Skeletal muscle tissue (tissue), 4 donors: Measurements from ENCODE around the gene FAM114A2. TPM values are rescaled to one million over a fixed set of nuclear protein-coding genes. Genes with fewer than 3 reads are reported as not detected.
"Not testable (repeated sequence)": the region's sequence is repeated elsewhere in the genome, so short reads cannot be mapped to it uniquely, and the experiment has no call there.

Experiments
- H3K27ac ChIP-seq: one replicate; pipeline ENCODE4 v1.7.0; 2013; ENCODE audit warnings: mild to moderate bottlenecking, low read depth, low read length, inconsistent platforms
- H3K27me3 ChIP-seq, 3 donors: one replicate each; pipeline ENCODE4 v1.7.0; 2013; ENCODE audit warnings: low read length in 3 of 3; ENCODE audit not compliant: control insufficient read depth in 3 of 3, insufficient read depth in 3 of 3
- H3K36me3 ChIP-seq, 3 donors: one replicate each; pipeline ENCODE4 v1.7.0; 2013; ENCODE audit warnings: low read length in 3 of 3; ENCODE audit not compliant: control insufficient read depth in 3 of 3, insufficient read depth in 3 of 3
- H3K4me1 ChIP-seq, 3 donors: one replicate each; pipeline ENCODE4 v1.7.0; 2013; ENCODE audit warnings: low read length in 3 of 3, mild to moderate bottlenecking in 3 of 3; ENCODE audit not compliant: control insufficient read depth in 3 of 3, insufficient read depth in 3 of 3
- H3K4me3 ChIP-seq, 3 donors: one replicate each; pipeline ENCODE4 v1.7.0; 2013; ENCODE audit warnings: low read length in 3 of 3
- H3K9ac ChIP-seq, 3 donors: one replicate each; pipeline ENCODE4 v1.7.0; 2013; ENCODE audit warnings: low read length in 3 of 3, mild to moderate bottlenecking in 3 of 3, moderate library complexity in 2 of 3, low read depth in 1 of 3
- H3K9me3 ChIP-seq, 3 donors: one replicate each; pipeline ENCODE4 v1.7.0; 2013; ENCODE audit warnings: low read length in 3 of 3; ENCODE audit not compliant: control insufficient read depth in 3 of 3
- total RNA-seq: library from RNA; depleted of rRNA; stranded (reverse); fragments of >200 nt; gene quantifications from one replicate; pipeline ENCODE4 v1.2.3, GENCODE V29; 2014
- donor health status: Osteomylitis.

Gene FAM114A2
- total RNA-seq, 1 donor from 2014 or later, result 22.4 TPM

DNA sequence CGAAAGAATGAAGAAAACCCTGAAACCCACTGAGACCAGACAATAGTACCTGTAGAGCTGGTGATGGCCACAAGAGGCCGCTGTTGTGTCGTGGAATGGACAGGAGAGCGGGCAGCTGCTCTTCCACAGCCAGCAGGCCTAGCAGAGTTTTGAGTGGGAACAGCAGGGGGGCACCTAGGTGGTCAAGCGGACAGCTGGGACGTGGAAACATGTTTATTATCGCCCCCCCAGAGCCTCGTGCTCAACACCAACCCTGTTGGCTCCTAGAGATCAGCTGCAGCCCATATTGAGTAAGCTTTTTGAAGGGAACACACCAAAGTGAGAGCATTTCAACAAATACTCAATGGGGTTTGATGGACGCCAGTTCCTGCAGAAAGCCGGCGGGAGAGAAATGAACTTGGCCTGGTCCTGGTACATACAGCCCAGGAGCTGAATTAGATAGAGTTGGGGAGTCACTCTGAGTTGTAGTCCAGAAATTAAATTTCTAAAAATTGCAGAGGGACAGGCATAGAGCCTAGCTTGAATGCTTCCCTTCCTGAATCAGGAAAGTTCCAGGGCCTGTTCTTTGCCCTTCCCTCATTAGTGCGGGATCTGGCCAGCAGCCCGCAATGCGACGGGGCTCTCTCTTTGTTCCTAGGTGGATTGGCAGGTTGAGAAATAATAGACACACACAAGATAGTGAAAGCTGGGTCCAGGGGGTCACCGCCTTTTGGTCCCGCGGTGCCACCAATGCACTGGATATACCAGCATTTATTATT, 33.9 kb upstream of the FAM114A2 start:
- peaks cover 3 to 12% (median 8%) of the 10 kb centered on the region in 3 donors for H3K4me1 ChIP-seq
- peak overlapping the region; percentile 24 to 69 (median 34) for H3K9ac ChIP-seq
- H3K27ac ChIP-seq, result no peak overlapping the region
- no peaks in the 10 kb centered on the region for H3K36me3 ChIP-seq
- no peaks in the 10 kb centered on the region for H3K27me3 ChIP-seq
- no peaks in the 10 kb centered on the region for H3K9me3 ChIP-seq
- H3K4me3 ChIP-seq, result peak overlapping the region in 1 of 3 donors; percentile 54

GRCh38 chr5:154071799-154072413, 33.2 kb upstream of the FAM114A2 start:
- Histone ChIP-seq H3K27me3 (no peaks in the 10 kb centered on the region), H3K27ac (no peak overlapping the region), H3K4me3 (peak overlapping the region in 1 of 3 donors; percentile 54), H3K9me3 (no peaks in the 10 kb centered on the region), H3K36me3 (no peaks in the 10 kb centered on the region), H3K9ac (peak overlapping the region; percentile 24 to 69 (median 34)), H3K4me1 (peaks cover 0 to 8% (median 5%) of the 10 kb centered on the region in 3 donors)

DNA sequence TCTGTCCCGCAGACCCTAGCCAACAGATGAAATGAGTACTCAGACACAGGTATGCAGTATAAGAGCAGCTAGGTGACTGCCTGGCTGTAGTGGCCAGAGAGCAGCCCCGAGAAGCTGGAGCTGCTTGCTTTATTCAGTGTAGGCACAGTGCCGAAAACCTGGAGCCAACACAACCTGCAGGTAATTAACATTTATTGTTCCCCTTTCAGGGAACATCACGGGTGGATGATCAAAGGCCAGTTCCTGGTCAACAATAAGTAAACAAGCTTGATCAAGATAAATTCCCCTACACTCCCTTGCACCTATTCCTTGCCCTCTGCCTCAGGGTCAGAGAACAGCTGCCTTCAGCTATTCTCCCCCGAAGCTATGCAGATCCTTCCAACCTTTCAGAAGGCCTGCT, 31.1 kb upstream of the FAM114A2 start:
- not testable (repeated sequence) for H3K27me3 ChIP-seq, H3K27ac ChIP-seq, H3K36me3 ChIP-seq, H3K9me3 ChIP-seq, H3K4me1 ChIP-seq, H3K9ac ChIP-seq, H3K4me3 ChIP-seq

GRCh38 chr5:154065971-154066370, 27.3 kb upstream of the FAM114A2 start:
- H3K9ac ChIP-seq, result no peak overlapping the region
- H3K9me3 ChIP-seq, result no peaks in the 10 kb centered on the region
- no peak overlapping the region for H3K27ac ChIP-seq
- H3K36me3 ChIP-seq, result no peaks in the 10 kb centered on the region
- H3K4me3 ChIP-seq, result no peak overlapping the region
- H3K4me1 ChIP-seq, result no peaks in the 10 kb centered on the region
- H3K27me3 ChIP-seq, result no peaks in the 10 kb centered on the region

- no peak overlapping the region for H3K4me3 ChIP-seq
- H3K4me1 ChIP-seq, result peaks cover 0 to 15% (median 4%) of the 10 kb centered on the region in 3 donors
- H3K27ac ChIP-seq, result no peak overlapping the region
- no peak overlapping the region for H3K9ac ChIP-seq
- no peaks in the 10 kb centered on the region for H3K36me3 ChIP-seq
- no peaks in the 10 kb centered on the region for H3K9me3 ChIP-seq
- no peaks in the 10 kb centered on the region for H3K27me3 ChIP-seq
Observed at GRCh38 chr5:154063372-154063771, 24.7 kb upstream of the FAM114A2 start.

- H3K9me3 ChIP-seq, result no peaks in the 10 kb centered on the region
- H3K27ac ChIP-seq, result no peak overlapping the region
- H3K4me1 ChIP-seq, result peaks cover 0 to 16% (median 7%) of the 10 kb centered on the region in 3 donors
- no peak overlapping the region for H3K4me3 ChIP-seq
- H3K27me3 ChIP-seq, result no peaks in the 10 kb centered on the region
- H3K9ac ChIP-seq, result no peak overlapping the region
- H3K36me3 ChIP-seq, result no peaks in the 10 kb centered on the region
Observed at GRCh38 chr5:154060606-154061005, 21.9 kb upstream of the FAM114A2 start.

GRCh38 chr5:154059583-154059982, 20.9 kb upstream of the FAM114A2 start:
- H3K27me3 ChIP-seq, result no peaks in the 10 kb centered on the region
- H3K9ac ChIP-seq, result no peak overlapping the region
- no peak overlapping the region for H3K4me3 ChIP-seq
- H3K27ac ChIP-seq, result no peak overlapping the region
- H3K36me3 ChIP-seq, result no peaks in the 10 kb centered on the region
- H3K4me1 ChIP-seq, result peaks cover 0 to 16% (median 7%) of the 10 kb centered on the region in 3 donors
- H3K9me3 ChIP-seq, result no peaks in the 10 kb centered on the region

GRCh38 chr5:154059039-154059430, 20.3 kb upstream of the FAM114A2 start:
- Histone ChIP-seq H3K27ac (no peak overlapping the region), H3K36me3 (peaks cover 0 to 2% (median 0%) of the 10 kb centered on the region in 3 donors), H3K9ac (no peak overlapping the region), H3K27me3 (no peaks in the 10 kb centered on the region), H3K4me1 (peaks cover 0 to 16% (median 7%) of the 10 kb centered on the region in 3 donors), H3K9me3 (no peaks in the 10 kb centered on the region), H3K4me3 (no peak overlapping the region)

DNA sequence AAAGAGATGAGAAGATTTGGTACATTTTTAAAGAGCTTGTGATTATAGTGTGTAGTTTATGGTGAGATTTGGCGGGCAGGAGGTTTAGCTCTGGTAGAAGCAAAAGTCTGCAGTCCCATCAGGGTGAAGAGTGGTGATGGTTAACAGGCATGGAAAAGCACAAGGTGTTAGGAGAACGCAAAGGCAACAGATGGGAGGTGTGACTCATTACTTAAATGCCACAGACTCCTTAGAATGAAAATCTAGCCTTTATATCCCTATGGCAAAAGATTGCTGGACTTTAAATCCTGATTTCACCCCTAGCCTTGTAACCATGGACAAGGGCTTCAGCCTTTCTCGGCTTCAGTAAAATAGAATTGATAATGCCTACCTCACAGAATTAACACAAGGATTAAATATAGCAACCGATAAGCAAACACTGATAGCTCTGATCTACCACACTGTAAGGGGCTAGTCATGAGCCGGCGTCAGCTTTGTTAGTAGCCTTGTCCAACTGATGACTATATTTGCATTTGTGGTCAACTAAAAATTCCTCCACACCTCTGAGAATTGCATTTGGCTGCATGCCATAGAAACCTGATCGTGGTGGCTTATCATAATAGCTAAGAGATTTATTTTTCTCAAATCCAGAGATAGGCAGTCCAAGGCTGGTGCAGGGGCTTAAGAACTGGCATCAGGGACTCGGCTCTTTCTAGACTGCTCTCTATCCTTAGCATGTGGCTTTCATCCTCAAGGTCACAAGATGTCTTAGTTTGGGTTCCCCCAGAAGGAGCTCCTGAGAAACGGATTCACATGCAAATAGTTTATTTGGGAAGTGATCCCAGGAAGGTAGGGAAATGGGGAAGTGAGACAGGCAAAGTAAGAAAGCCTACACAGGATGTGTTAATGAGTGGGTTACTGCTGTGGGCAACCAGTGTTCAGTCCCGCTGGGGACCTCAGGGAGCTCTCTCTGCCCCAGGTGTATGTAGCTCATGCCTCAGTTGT, 19.6 kb upstream of the FAM114A2 start:
- Histone ChIP-seq H3K27me3 (no peaks in the 10 kb centered on the region), H3K4me1 (peaks cover 0 to 16% (median 7%) of the 10 kb centered on the region in 3 donors), H3K4me3 (no peak overlapping the region), H3K36me3 (peaks cover 0 to 8% (median 4%) of the 10 kb centered on the region in 3 donors), H3K9me3 (no peaks in the 10 kb centered on the region), H3K27ac (no peak overlapping the region), H3K9ac (no peak overlapping the region)
